Breast epithelium (tissue), 3 donors: Measurements from ENCODE around the gene UBE2G1.
"Not testable (repeated sequence)": the region's sequence is repeated elsewhere in the genome, so short reads cannot be mapped to it uniquely, and the experiment has no call there.

Experiments
- POLR2A ChIP-seq: fragments of 450-650 bp; IDR thresholded peaks from one replicate; pipeline ENCODE4 v1.6.1; 2016; ENCODE audit warnings: antibody characterized with exemption, mild to moderate bottlenecking, moderate library complexity
- POLR2AphosphoS5 ChIP-seq, 3 donors: sonication (generic); formaldehyde crosslinking; IDR thresholded peaks; one replicate each; pipeline ENCODE4 v1.6.1; 2017; ENCODE audit warnings: antibody characterized with exemption in 3 of 3
- TF ChIP-seq, protein P1 (sequence below), 3 donors: fragments of 450-650 bp; IDR thresholded peaks; one replicate each; pipeline ENCODE4 v1.5.1; 2016 to 2017; ENCODE audit warnings: antibody characterized with exemption in 3 of 3, mild to moderate bottlenecking in 3 of 3, moderate library complexity in 3 of 3

- TF ChIP-seq, protein P1, sequence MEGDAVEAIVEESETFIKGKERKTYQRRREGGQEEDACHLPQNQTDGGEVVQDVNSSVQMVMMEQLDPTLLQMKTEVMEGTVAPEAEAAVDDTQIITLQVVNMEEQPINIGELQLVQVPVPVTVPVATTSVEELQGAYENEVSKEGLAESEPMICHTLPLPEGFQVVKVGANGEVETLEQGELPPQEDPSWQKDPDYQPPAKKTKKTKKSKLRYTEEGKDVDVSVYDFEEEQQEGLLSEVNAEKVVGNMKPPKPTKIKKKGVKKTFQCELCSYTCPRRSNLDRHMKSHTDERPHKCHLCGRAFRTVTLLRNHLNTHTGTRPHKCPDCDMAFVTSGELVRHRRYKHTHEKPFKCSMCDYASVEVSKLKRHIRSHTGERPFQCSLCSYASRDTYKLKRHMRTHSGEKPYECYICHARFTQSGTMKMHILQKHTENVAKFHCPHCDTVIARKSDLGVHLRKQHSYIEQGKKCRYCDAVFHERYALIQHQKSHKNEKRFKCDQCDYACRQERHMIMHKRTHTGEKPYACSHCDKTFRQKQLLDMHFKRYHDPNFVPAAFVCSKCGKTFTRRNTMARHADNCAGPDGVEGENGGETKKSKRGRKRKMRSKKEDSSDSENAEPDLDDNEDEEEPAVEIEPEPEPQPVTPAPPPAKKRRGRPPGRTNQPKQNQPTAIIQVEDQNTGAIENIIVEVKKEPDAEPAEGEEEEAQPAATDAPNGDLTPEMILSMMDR (IDR thresholded peaks at IDR 0.05): not testable (repeated sequence)
- TF ChIP-seq POLR2AphosphoS5 (IDR thresholded peaks at IDR 0.05); POLR2A: not testable (repeated sequence)
Observed at GRCh38 chr17:4377247-4377646, 10.8 kb upstream of the UBE2G1 start.
